Fibroblast of lung (primary cell): ENCODE data around the gene DOK6. TPM values are rescaled to one million over a fixed set of nuclear protein-coding genes. Genes with fewer than 3 reads are reported as not detected.

Experiments
- DNase-seq, 2 donors: peaks; one replicate each; pipeline versions ENCODE4 v3.0.0 to v3.0.0-alpha.2; 2010; ENCODE audit warnings: low read depth in 2 of 2
- H2AFZ ChIP-seq: 2 replicates; pipeline ENCODE4 v1.5.1; 2012; ENCODE audit warnings: low read length, control low read depth, inconsistent platforms
- H3K27ac ChIP-seq: 2 replicates; pipeline ENCODE4 v1.5.1; 2011; ENCODE audit warnings: low read length, control low read depth; ENCODE audit not compliant: insufficient read depth
- H3K27me3 ChIP-seq: 2 replicates; pipeline ENCODE4 v1.5.1; 2011; ENCODE audit warnings: mild to moderate bottlenecking, low read length; ENCODE audit not compliant: control insufficient read depth, insufficient read depth
- H3K36me3 ChIP-seq: 2 replicates; pipeline ENCODE4 v1.5.1; 2011; ENCODE audit warnings: low read length; ENCODE audit not compliant: control insufficient read depth, insufficient read depth
- H3K4me1 ChIP-seq: 2 replicates; pipeline ENCODE4 v1.5.1; 2011; ENCODE audit warnings: low read length; ENCODE audit not compliant: control insufficient read depth, insufficient read depth; ENCODE audit errors: extremely low read depth
- H3K4me2 ChIP-seq: 2 replicates; pipeline ENCODE4 v1.5.1; 2011; ENCODE audit warnings: low read length, control low read depth; ENCODE audit not compliant: insufficient read depth; ENCODE audit errors: extremely low read depth
- H3K4me3 ChIP-seq, 4 experiments: fragments of 200-600 bp in 1 of 4; sonication (generic) in 1 of 4; replicated peaks in 1 of 4; 2 replicates each; pipeline ENCODE4 v1.5.1; 2011 to 2016; ENCODE audit warnings: low read length in 4 of 4, low read depth in 3 of 4, mild to moderate bottlenecking in 3 of 4, control low read depth in 2 of 4, inconsistent platforms in 1 of 4, mixed read lengths in 1 of 4; ENCODE audit not compliant: insufficient read depth in 1 of 4; ENCODE audit errors: control extremely low read depth in 1 of 4
- H3K79me2 ChIP-seq: 2 replicates; pipeline ENCODE4 v1.5.1; 2012; ENCODE audit warnings: mild to moderate bottlenecking, low read length, inconsistent platforms; ENCODE audit not compliant: control insufficient read depth, insufficient read depth
- H3K9ac ChIP-seq: 2 replicates; pipeline ENCODE4 v1.5.1; 2011; ENCODE audit warnings: mild to moderate bottlenecking, low read length, control low read depth; ENCODE audit not compliant: insufficient read depth
- H3K9me3 ChIP-seq: 2 replicates; pipeline ENCODE4 v1.5.1; 2012; ENCODE audit warnings: low read depth, low read length; ENCODE audit not compliant: control insufficient read depth, insufficient read depth
- H4K20me1 ChIP-seq: 2 replicates; pipeline ENCODE4 v1.5.1; 2011; ENCODE audit warnings: low read length; ENCODE audit not compliant: control insufficient read depth, insufficient read depth; ENCODE audit errors: extremely low read depth
- CTCF ChIP-seq, 2 donors: IDR thresholded peaks in 1 of 2; conservative IDR thresholded peaks in 1 of 2; 1 replicate in 1 of 2; 2 replicates in 1 of 2; pipeline ENCODE4 v1.5.1; 2011 to 2012; ENCODE audit warnings: low read length in 2 of 2, control low read depth in 1 of 2, inconsistent platforms in 1 of 2, low read depth in 1 of 2, mild to moderate bottlenecking in 1 of 2
- EZH2 ChIP-seq: IDR thresholded peaks from 2 replicates; pipeline ENCODE4 v1.5.1; 2012; ENCODE audit warnings: low read length, control low read depth, mild to moderate bottlenecking; ENCODE audit errors: missing control alignments
- polyA plus RNA-seq, 2 donors: library from polyadenylated mRNA; depleted of rRNA in 1 of 2; stranded (reverse) in 1 of 2; unstranded in 1 of 2; fragments of >200 nt; gene quantifications; 2 replicates each; pipeline ENCODE4 v1.2.1, GENCODE V29; 2011 to 2012; ENCODE audit warnings: missing spikeins in 1 of 2
- total RNA-seq: library from RNA; depleted of rRNA; stranded (reverse); fragments of >200 nt; gene quantifications from 2 replicates; pipeline ENCODE4 v1.2.1, GENCODE V29; 2014

DOK6 gene
- total and polyA plus RNA-seq, 2 donors (not counting 1 experiment from before 2014, with no cell fraction given) = 4.0 to 7.8 TPM

DNA sequence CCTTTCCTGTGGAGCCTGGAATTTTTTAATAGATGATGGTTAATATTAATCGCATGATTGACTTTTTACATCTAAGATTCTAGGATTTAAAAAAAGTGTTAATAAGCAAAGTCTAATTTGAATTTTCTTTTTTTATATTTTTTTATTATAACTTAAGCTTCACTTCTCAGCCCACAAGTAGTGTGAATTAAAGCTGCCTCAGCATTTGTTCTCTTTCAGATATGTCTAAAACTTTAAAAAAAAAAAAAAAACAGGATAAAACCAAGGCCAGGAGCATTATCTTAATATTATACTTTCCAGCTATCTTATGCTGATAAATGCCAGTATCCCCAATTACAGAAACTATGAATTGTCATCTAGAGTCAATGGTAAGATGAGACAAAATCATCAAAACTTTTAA, 437.3 kb downstream of the DOK6 start:
- DNase-seq = no peak
- H3K9me3 ChIP-seq = no peaks in the 10 kb centered on the region
- H3K36me3 ChIP-seq = no peaks in the 10 kb centered on the region
- H3K4me2 ChIP-seq = no peak overlapping the region
- H3K27me3 ChIP-seq = no peaks in the 10 kb centered on the region
- no peak for TF ChIP-seq CTCF (conservative IDR thresholded peaks at IDR 0.05 in 1 of 2, IDR thresholded peaks at IDR 0.05 in 1 of 2; ENCODE audit: low read depth in 1 of 2, low read length in 2 of 2)
- TF ChIP-seq EZH2 = no peak
- peaks cover 2% of the 10 kb centered on the region for H3K4me1 ChIP-seq
- H3K9ac ChIP-seq = no peak overlapping the region
- H4K20me1 ChIP-seq = no peaks in the 10 kb centered on the region
- no peaks in the 10 kb centered on the region for H3K79me2 ChIP-seq
- no peak overlapping the region for H3K27ac ChIP-seq
- H2AFZ ChIP-seq = no peak overlapping the region
- H3K4me3 ChIP-seq = no peak overlapping the region

- no peaks in the 10 kb centered on the region for H3K79me2 ChIP-seq
- no peaks in the 10 kb centered on the region for H3K27me3 ChIP-seq
- peaks cover 2% of the 10 kb centered on the region for H3K4me1 ChIP-seq
- no peak overlapping the region for H3K4me3 ChIP-seq
- no peak for TF ChIP-seq CTCF (conservative IDR thresholded peaks at IDR 0.05 in 1 of 2, IDR thresholded peaks at IDR 0.05 in 1 of 2; ENCODE audit: low read depth in 1 of 2, low read length in 2 of 2)
- TF ChIP-seq EZH2 = no peak
- H3K4me2 ChIP-seq = no peak overlapping the region
- no peaks in the 10 kb centered on the region for H4K20me1 ChIP-seq
- H3K36me3 ChIP-seq = no peaks in the 10 kb centered on the region
- DNase-seq = no peak
- H2AFZ ChIP-seq = no peak overlapping the region
- H3K9me3 ChIP-seq = no peaks in the 10 kb centered on the region
- no peak overlapping the region for H3K9ac ChIP-seq
- H3K27ac ChIP-seq = no peak overlapping the region
Measured at GRCh38 chr18:69838620-69839411, 438.1 kb downstream of the DOK6 start.

DNA sequence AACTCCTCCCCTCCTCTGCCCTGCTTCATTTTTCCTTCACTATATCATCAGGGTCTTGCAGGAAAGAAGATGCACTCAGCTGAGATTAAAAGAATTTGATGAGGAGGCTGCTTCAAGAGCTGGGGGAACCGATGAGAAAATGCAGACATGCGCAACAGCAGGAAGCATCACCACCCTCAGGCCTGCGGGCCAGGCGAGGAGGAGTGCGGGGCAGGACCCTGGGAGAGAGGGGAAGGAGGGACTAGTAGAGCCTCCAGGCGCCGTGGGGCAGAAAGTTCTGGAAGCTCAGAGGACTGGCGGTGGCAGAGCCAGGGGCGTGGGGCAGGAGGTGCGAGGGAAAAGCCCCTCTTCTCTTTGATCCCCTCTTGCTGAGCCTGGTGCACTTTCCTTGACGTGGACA, 438.8 kb downstream of the DOK6 start:
- no peaks in the 10 kb centered on the region for H3K36me3 ChIP-seq
- DNase-seq = no peak
- H3K79me2 ChIP-seq = no peaks in the 10 kb centered on the region
- H3K4me2 ChIP-seq = no peak overlapping the region
- H3K4me1 ChIP-seq = peaks cover 2% of the 10 kb centered on the region
- H3K9me3 ChIP-seq = no peaks in the 10 kb centered on the region
- H4K20me1 ChIP-seq = no peaks in the 10 kb centered on the region
- no peak overlapping the region for H3K9ac ChIP-seq
- no peak for TF ChIP-seq EZH2
- no peak for TF ChIP-seq CTCF (conservative IDR thresholded peaks at IDR 0.05 in 1 of 2, IDR thresholded peaks at IDR 0.05 in 1 of 2; ENCODE audit: low read depth in 1 of 2, low read length in 2 of 2)
- no peak overlapping the region for H3K27ac ChIP-seq
- H3K27me3 ChIP-seq = no peaks in the 10 kb centered on the region
- no peak overlapping the region for H2AFZ ChIP-seq
- H3K4me3 ChIP-seq = no peak overlapping the region
